ENCODE data around the gene APH1B. TPM values are rescaled to one million over a fixed set of nuclear protein-coding genes. Genes with fewer than 3 reads are reported as not detected.

The APH1B gene
- total RNA-seq, 4 donors from 2014 or later = 20.0 to 35.9 (median 27.2) TPM

- intact Hi-C loops (cut with DNase I; ENCODE audit: low total_unique reads) = no loop called here
- no peaks in the 10 kb centered on the region for H3K4me1 ChIP-seq
- H3K36me3 ChIP-seq = no peaks in the 10 kb centered on the region
- H3K4me3 ChIP-seq = no peak overlapping the region
- DNase-seq = no peak
- TF ChIP-seq POLR2A (IDR thresholded peaks at IDR 0.05) (no peak), CTCF (IDR thresholded peaks at IDR 0.05) (no peak)
- H3K9me3 ChIP-seq = no peaks in the 10 kb centered on the region
- H3K27ac ChIP-seq = no peak overlapping the region
- no peaks in the 10 kb centered on the region for H3K27me3 ChIP-seq
Observed at GRCh38 chr15:63256433-63257274, 20.8 kb upstream of the APH1B start.

GRCh38 chr15:63258658-63259057 lies 18.7 kb upstream of the APH1B start:
- Histone ChIP-seq H3K27ac (no peak overlapping the region), H3K4me1 (no peaks in the 10 kb centered on the region), H3K4me3 (no peak overlapping the region), H3K27me3 (no peaks in the 10 kb centered on the region), H3K9me3 (no peaks in the 10 kb centered on the region), H3K36me3 (no peaks in the 10 kb centered on the region)
- TF ChIP-seq POLR2A (IDR thresholded peaks at IDR 0.05) = no peak
- intact Hi-C loops (cut with DNase I; ENCODE audit: low total_unique reads) = no loop called here
- DNase-seq = no peak

DNA sequence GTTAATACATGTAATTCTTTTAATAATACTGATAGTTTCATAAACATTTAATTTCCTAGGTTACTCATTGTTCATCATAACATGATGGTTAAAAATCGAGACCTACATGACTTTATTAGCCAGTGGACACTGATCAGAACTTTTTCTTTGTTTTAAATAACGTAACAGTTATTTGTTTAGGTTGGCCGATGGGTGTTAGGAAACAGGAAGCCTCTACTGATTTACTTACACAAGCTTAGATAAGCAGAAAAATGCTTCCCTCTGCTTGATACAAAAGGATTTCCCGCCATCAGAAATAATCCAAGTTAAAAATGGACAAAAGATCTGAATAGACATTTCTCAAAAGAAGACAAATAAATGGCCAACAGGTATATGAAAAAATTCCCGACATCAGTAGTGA lies 16.6 kb upstream of the APH1B start:
- Histone ChIP-seq H3K36me3 (no peaks in the 10 kb centered on the region), H3K27me3 (no peaks in the 10 kb centered on the region), H3K27ac (no peak overlapping the region), H3K9me3 (no peaks in the 10 kb centered on the region), H3K4me1 (no peaks in the 10 kb centered on the region), H3K4me3 (no peak overlapping the region)
- TF ChIP-seq CTCF (IDR thresholded peaks at IDR 0.05) (no peak), POLR2A (IDR thresholded peaks at IDR 0.05) (no peak)
- intact Hi-C loops (cut with DNase I; ENCODE audit: low total_unique reads) = no loop called here
- no peak for DNase-seq

DNA sequence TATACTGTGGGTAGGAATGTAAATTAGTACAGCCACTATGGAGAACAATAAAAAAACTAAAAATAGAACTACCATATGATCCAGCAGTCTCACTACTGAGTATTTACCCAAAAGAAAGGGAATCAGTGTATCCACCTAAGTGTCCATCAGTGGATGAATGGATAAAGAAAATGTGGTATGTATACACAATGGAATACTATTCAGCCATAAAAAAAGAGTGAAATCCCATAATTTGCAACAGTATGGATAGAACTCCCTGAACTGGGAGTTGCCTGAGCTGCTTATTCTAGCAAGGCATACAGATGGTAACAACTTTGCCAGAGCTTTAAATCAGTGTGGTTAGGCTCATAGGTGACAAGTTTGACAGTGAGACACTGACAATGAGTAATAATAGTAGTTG lies 16.1 kb upstream of the APH1B start:
- intact Hi-C loops (cut with DNase I; ENCODE audit: low total_unique reads) = no loop called here
- no peaks in the 10 kb centered on the region for H3K27me3 ChIP-seq
- no peak for TF ChIP-seq POLR2A (IDR thresholded peaks at IDR 0.05)
- no peak for TF ChIP-seq CTCF (IDR thresholded peaks at IDR 0.05)

GRCh38 chr15:63263519-63263918 lies 13.9 kb upstream of the APH1B start:
- Histone ChIP-seq H3K27me3 (no peaks in the 10 kb centered on the region), H3K9me3 (no peaks in the 10 kb centered on the region), H3K4me3 (no peak overlapping the region), H3K4me1 (no peaks in the 10 kb centered on the region), H3K36me3 (no peaks in the 10 kb centered on the region), H3K27ac (no peak overlapping the region)
- intact Hi-C loops (cut with DNase I; ENCODE audit: low total_unique reads) = no loop called here
- TF ChIP-seq POLR2A (IDR thresholded peaks at IDR 0.05) (no peak), CTCF (IDR thresholded peaks at IDR 0.05) (no peak)
- DNase-seq = no peak

More for the DNA sequence above, 16.1 kb upstream of the APH1B start:
- Histone ChIP-seq H3K9me3 (no peaks in the 10 kb centered on the region), H3K27ac (no peak overlapping the region), H3K36me3 (no peaks in the 10 kb centered on the region), H3K4me3 (no peak overlapping the region), H3K4me1 (no peaks in the 10 kb centered on the region)
- DNase-seq = no peak

Data from uterus (tissue), 4 donors.